SH-SY5Y (cell line): ENCODE results near the gene RNASE9.

Experiments used
- GATA2 ChIP-seq: IDR thresholded peaks from 2 replicates; pipeline ENCODE4 v1.6.1; 2011; ENCODE audit warnings: mild to moderate bottlenecking, low read depth, low read length
- GATA3 ChIP-seq: IDR thresholded peaks from 2 replicates; pipeline ENCODE4 v1.6.1; 2011; ENCODE audit warnings: low read depth, mild to moderate bottlenecking, low read length, moderate library complexity

- TF ChIP-seq GATA3 (no peak), GATA2 (no peak)
Observed at GRCh38 chr14:20592574-20592973, 31.7 kb upstream of the RNASE9 start.
